LHCN-M2 (cell line): ENCODE data around the gene PPL. TPM values are rescaled to one million over a fixed set of nuclear protein-coding genes. Genes with fewer than 3 reads are reported as not detected.

Experiments used
- total RNA-seq: library from RNA; depleted of rRNA; stranded (reverse); fragments of >200 nt; gene quantifications from 2 replicates; pipeline ENCODE4 v1.2.3, GENCODE V29; 2014; rRNA removed

The PPL gene
- total RNA-seq, 1 experiment from 2014 or later, result 0.86 TPM

Other genes starting within 250 kb of the PPL start
- 38.9 and 40.4 TPM in 2 replicates for gene NUDT16L1, start 243.6 kb downstream of the PPL start, total RNA-seq
- gene ANKS3, start 202.9 kb downstream of the PPL start, total RNA-seq, result 14.4 and 17.9 TPM in 2 replicates
- gene DNAAF8, start 202.6 kb downstream of the PPL start, total RNA-seq, result 0.06 and 0.98 TPM in 2 replicates
- gene ZNF500, start 170.0 kb downstream of the PPL start, total RNA-seq, result 10.9 and 11.8 TPM in 2 replicates
- gene SEPTIN12, start 148.8 kb downstream of the PPL start, total RNA-seq, result not detected in 2 replicates
- gene SMIM22, start 141.8 kb downstream of the PPL start, total RNA-seq, result not detected in 2 replicates
- gene ROGDI, start 134.5 kb downstream of the PPL start, total RNA-seq, result 17.8 and 25.8 TPM in 2 replicates
- 38.3 and 52.8 TPM in 2 replicates for gene GLYR1, start 89.9 kb downstream of the PPL start, total RNA-seq
- gene UBN1, start 89.7 kb downstream of the PPL start, total RNA-seq, result 27.6 and 28.1 TPM in 2 replicates
- gene SEC14L5, start 21.2 kb upstream of the PPL start, total RNA-seq, result not detected in 2 replicates
- gene NAGPA, start 96.8 kb upstream of the PPL start, total RNA-seq, result 33.7 and 57.6 TPM in 2 replicates
- gene C16orf89, start 128.8 kb upstream of the PPL start, total RNA-seq, result 0.26 TPM in 1 of 2 replicates, not detected in the other
- gene ALG1, start 134.7 kb upstream of the PPL start, total RNA-seq, result 33.2 and 75.0 TPM in 2 replicates
- gene EEF2KMT, start 160.6 kb upstream of the PPL start, total RNA-seq, result 26.1 and 30.0 TPM in 2 replicates